GM10847 (cell line): ENCODE results near the gene ZNF585A.

Experiments
- POLR2A ChIP-seq: IDR thresholded peaks from 2 replicates; pipeline ENCODE4 v1.6.1; 2011; ENCODE audit not compliant: insufficient read length; ENCODE audit errors: extremely low read depth

ZNF585A gene

DNA sequence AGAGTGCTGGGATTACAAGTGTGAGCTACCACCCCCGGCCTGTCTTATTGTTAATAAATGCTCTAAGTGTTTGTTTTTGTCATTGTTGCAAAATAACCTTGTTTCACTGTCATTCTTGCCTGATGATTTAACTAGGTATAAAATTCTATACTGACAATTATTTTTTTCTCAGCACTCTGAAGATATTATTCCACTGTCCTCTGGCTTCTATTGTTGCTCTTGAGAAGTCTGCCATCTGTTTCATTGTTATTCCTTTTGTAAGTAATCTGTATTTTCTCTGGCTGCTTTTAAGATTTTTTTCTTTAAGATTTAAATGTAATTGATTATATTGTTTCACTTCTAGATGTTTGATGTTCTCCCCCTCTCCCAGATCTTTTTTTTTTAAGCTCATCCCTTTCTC is 76.6 kb downstream of the ZNF585A start:
- TF ChIP-seq POLR2A: no peak
